Panc1 (cell line): ENCODE results near the gene ZNF717.

Source experiments
- CTCF ChIP-seq: fragments of 450-650 bp; IDR thresholded peaks from 2 replicates; pipeline ENCODE4 v1.5.1; 2017; ENCODE audit warnings: mild to moderate bottlenecking
- POLR2AphosphoS5 ChIP-seq: IDR thresholded peaks from 2 replicates; pipeline ENCODE4 v1.6.1; 2012; ENCODE audit warnings: mild to moderate bottlenecking, low read depth, low read length, moderate library complexity
- REST ChIP-seq, 2 experiments: IDR thresholded peaks; 2 replicates each; pipeline ENCODE4 v1.6.1; 2011 to 2012; ENCODE audit warnings: low read depth in 2 of 2, control low read depth in 1 of 2, low read length in 1 of 2, mild to moderate bottlenecking in 1 of 2, moderate library complexity in 1 of 2; ENCODE audit not compliant: insufficient read depth in 1 of 2

DNA sequence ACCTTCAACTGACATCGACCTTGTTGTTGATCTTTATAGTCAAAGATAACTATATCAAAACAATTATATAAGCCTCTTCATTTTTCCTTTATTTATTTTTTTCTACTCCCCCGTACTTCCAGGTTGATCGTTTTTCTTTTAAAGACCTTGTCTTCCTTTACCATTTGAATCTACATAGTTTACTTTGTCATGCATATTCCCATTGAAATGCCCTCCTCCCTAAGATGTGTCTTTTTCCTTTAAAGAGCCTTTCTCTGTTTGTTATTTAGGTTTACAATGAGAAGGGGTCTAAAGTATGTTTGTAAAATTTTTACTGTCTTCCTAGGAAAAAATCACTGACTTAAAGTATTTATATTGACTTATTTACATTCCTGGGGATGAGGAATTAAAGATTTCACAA, 29.4 kb upstream of the ZNF717 start:
- TF ChIP-seq CTCF (no peak), REST (IDR thresholded peaks at IDR 0.05; ENCODE audit: insufficient read depth in 1 of 2, low read depth in 2 of 2, low read length in 1 of 2) (no peak), POLR2AphosphoS5 (no peak)
